Gastrocnemius medialis (tissue), 4 donors: ENCODE data around the gene TMEM31. TPM values are rescaled to one million over a fixed set of nuclear protein-coding genes. Genes with fewer than 3 reads are reported as not detected.
"Not testable (repeated sequence)": the region's sequence is repeated elsewhere in the genome, so short reads cannot be mapped to it uniquely, and the experiment has no call there.

ENCODE experiments used
- ATAC-seq, 2 donors: fragments of 150-250 bp; one replicate each; pipeline ENCODE4 v1.9.1; 2016
- DNase-seq, 2 donors: peaks; one replicate each; pipeline ENCODE4 v3.0.0-alpha.2; 2019
- H3K27ac ChIP-seq, 4 donors: fragments of 200-600 bp; sonication (generic); 1 replicate in 1 of 4; 2 replicates in 3 of 4; pipeline ENCODE4 v1.5.1; 2016 to 2018; ENCODE audit warnings: mild to moderate bottlenecking in 2 of 4, moderate library complexity in 1 of 4
- H3K27me3 ChIP-seq, 3 donors: fragments of 200-600 bp; sonication (generic) in 2 of 3; 1 replicate in 1 of 3; 2 replicates in 2 of 3; pipeline versions ENCODE4 v1.5.1 to v1.6.0; 2016 to 2019; ENCODE audit warnings: mild to moderate bottlenecking in 1 of 3, moderate library complexity in 1 of 3
- H3K36me3 ChIP-seq, 2 donors: fragments of 200-600 bp; sonication (generic) in 1 of 2; one replicate each; pipeline ENCODE4 v1.5.1; 2017 to 2018
- H3K4me1 ChIP-seq, 2 donors: fragments of 200-600 bp; sonication (generic) in 1 of 2; one replicate each; pipeline ENCODE4 v1.5.1; 2016 to 2017; ENCODE audit warnings: mild to moderate bottlenecking in 2 of 2
- H3K4me3 ChIP-seq, 4 donors: fragments of 200-600 bp; sonication (generic) in 3 of 4; 1 replicate in 1 of 4; 2 replicates in 3 of 4; pipeline ENCODE4 v1.5.1; 2016 to 2019; ENCODE audit warnings: mild to moderate bottlenecking in 2 of 4
- H3K9me3 ChIP-seq, 3 donors: fragments of 200-600 bp; sonication (generic) in 2 of 3; 1 replicate in 1 of 3; 2 replicates in 2 of 3; pipeline ENCODE4 v1.5.1; 2016 to 2019
- POLR2A ChIP-seq, 2 donors: fragments of 450-650 bp; IDR thresholded peaks; one replicate each; pipeline ENCODE4 v1.6.1; 2017; ENCODE audit warnings: antibody characterized with exemption in 2 of 2, mild to moderate bottlenecking in 2 of 2, moderate library complexity in 2 of 2
- in situ Hi-C, 4 donors: fragments of 200-750 bp; cut with MboI; loops; one replicate each; pipeline versions ENCODE4 v1.15.0 to v1.8.0; 2017; ENCODE audit warnings: low sequenced_read_pairs in 4 of 4
- intact Hi-C: fragments of 100-400 bp; cut with DNase I; formaldehyde crosslinking; loops from one replicate; pipeline ENCODE4 v1.15.1; 2023; ENCODE audit warnings: low total_unique reads
- total RNA-seq, 4 donors: library from RNA; depleted of rRNA; stranded (reverse); fragments of >200 nt; gene quantifications; one replicate each; pipeline versions ENCODE4 v1.1.0 to v1.2.3, GENCODE V29; 2016
- TF ChIP-seq, protein P1 (sequence below), 5 experiments: fragments of 450-650 bp in 3 of 5; fragments of 200-600 bp in 2 of 5; sonication (generic) in 2 of 5; IDR thresholded peaks in 4 of 5; conservative IDR thresholded peaks in 1 of 5; 1 replicate in 4 of 5; 2 replicates in 1 of 5; pipeline ENCODE4 v1.5.1; 2016 to 2019; ENCODE audit warnings: antibody characterized with exemption in 5 of 5, mild to moderate bottlenecking in 3 of 5, moderate library complexity in 3 of 5

TMEM31 gene
- total RNA-seq, 4 donors from 2014 or later, result not detected

- no peaks in the 10 kb centered on the region for H3K9me3 ChIP-seq
- TF ChIP-seq POLR2A (IDR thresholded peaks at IDR 0.05), result no peak
- TF ChIP-seq, protein P1, sequence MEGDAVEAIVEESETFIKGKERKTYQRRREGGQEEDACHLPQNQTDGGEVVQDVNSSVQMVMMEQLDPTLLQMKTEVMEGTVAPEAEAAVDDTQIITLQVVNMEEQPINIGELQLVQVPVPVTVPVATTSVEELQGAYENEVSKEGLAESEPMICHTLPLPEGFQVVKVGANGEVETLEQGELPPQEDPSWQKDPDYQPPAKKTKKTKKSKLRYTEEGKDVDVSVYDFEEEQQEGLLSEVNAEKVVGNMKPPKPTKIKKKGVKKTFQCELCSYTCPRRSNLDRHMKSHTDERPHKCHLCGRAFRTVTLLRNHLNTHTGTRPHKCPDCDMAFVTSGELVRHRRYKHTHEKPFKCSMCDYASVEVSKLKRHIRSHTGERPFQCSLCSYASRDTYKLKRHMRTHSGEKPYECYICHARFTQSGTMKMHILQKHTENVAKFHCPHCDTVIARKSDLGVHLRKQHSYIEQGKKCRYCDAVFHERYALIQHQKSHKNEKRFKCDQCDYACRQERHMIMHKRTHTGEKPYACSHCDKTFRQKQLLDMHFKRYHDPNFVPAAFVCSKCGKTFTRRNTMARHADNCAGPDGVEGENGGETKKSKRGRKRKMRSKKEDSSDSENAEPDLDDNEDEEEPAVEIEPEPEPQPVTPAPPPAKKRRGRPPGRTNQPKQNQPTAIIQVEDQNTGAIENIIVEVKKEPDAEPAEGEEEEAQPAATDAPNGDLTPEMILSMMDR (IDR thresholded peaks at IDR 0.05 in 4 of 5, conservative IDR thresholded peaks at IDR 0.05 in 1 of 5), result no peak
- H3K27ac ChIP-seq, result no peak overlapping the region
- no peaks in the 10 kb centered on the region for H3K4me1 ChIP-seq
- H3K4me3 ChIP-seq, result no peak overlapping the region
- DNase-seq (no peak), ATAC-seq (no peak)
- H3K27me3 ChIP-seq, result peaks cover 0 to 4% (median 0%) of the 10 kb centered on the region in 3 donors
- no peaks in the 10 kb centered on the region for H3K36me3 ChIP-seq
- in situ Hi-C loops (no loop called here), intact Hi-C loops (no loop called here)
Measured at GRCh38 chrX:103747163-103747562, 36.5 kb downstream of the TMEM31 start.

DNA sequence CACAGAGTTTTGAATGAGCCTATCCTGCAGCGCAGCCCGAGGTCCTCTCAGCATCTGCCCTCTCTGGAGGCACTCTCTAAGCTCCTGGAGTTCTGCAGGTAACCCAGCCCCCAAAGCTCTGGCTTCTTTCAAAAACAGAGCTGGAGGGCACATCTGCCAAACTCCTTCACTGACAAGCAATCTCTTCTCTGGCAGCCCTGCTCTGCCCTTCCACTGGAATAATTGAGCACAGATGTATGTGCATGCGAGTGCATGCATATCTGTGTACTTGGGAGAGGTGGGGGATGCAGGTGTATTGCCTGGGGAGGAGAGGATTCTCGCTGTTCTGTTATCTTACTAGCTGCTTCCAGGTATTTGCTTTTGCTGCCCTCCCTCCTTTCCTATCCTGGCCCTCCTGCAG, 43.7 kb downstream of the TMEM31 start:
- H3K4me3 ChIP-seq, result no peak overlapping the region
- ATAC-seq (no peak), DNase-seq (no peak)
- TF ChIP-seq, protein P1 (IDR thresholded peaks at IDR 0.05 in 4 of 5, conservative IDR thresholded peaks at IDR 0.05 in 1 of 5), result no peak
- TF ChIP-seq POLR2A (IDR thresholded peaks at IDR 0.05), result no peak
- no peaks in the 10 kb centered on the region for H3K9me3 ChIP-seq
- H3K27ac ChIP-seq, result no peak overlapping the region
- intact Hi-C loops, result no loop called here
- H3K27me3 ChIP-seq, result no peaks in the 10 kb centered on the region
- H3K4me1 ChIP-seq, result no peaks in the 10 kb centered on the region
- H3K36me3 ChIP-seq, result no peaks in the 10 kb centered on the region
- in situ Hi-C loops, result no loop called here

- no peak for ATAC-seq
Measured at GRCh38 chrX:103756736-103757135, 46.0 kb downstream of the TMEM31 start.

GRCh38 chrX:103758555-103758954, 47.8 kb downstream of the TMEM31 start:
- no peak for ATAC-seq
- Histone ChIP-seq H3K27ac (no peak overlapping the region), H3K27me3 (no peaks in the 10 kb centered on the region), H3K4me3 (no peak overlapping the region), H3K9me3 (no peaks in the 10 kb centered on the region), H3K36me3 (no peaks in the 10 kb centered on the region), H3K4me1 (no peaks in the 10 kb centered on the region)
- DNase-seq, result no peak
- no peak for TF ChIP-seq POLR2A (IDR thresholded peaks at IDR 0.05)
- TF ChIP-seq, protein P1 (IDR thresholded peaks at IDR 0.05 in 4 of 5, conservative IDR thresholded peaks at IDR 0.05 in 1 of 5), result no peak
- in situ Hi-C loops, result no loop called here
- intact Hi-C loops, result no loop called here

More at GRCh38 chrX:103756736-103757135, 46.0 kb downstream of the TMEM31 start:
- Histone ChIP-seq H3K36me3 (no peaks in the 10 kb centered on the region), H3K9me3 (no peaks in the 10 kb centered on the region), H3K27me3 (no peaks in the 10 kb centered on the region), H3K4me3 (no peak overlapping the region), H3K27ac (no peak overlapping the region), H3K4me1 (no peaks in the 10 kb centered on the region)
- in situ Hi-C loops, result no loop called here
- TF ChIP-seq, protein P1 (IDR thresholded peaks at IDR 0.05 in 4 of 5, conservative IDR thresholded peaks at IDR 0.05 in 1 of 5), result no peak
- TF ChIP-seq POLR2A (IDR thresholded peaks at IDR 0.05), result no peak
- intact Hi-C loops, result no loop called here
- no peak for DNase-seq

DNA sequence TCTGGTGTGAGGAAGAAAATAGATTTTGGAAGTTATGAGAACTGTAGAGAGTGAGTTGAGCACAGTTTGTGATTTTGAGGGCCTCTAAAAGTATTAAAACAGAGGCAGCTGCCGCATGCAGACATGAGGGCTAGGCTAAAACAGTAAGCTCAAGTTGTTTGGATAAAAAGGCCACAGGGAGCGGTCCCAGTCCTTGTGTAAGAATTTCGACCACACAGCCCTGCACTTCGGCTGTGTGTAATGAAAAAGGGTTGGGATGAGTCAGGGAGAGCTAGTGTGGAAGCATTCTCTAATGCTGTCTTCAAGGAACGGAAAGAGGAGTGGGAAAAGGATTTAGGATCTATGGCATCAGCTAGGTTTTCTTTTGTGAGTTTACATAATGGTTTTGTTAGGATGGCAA, 52.8 kb downstream of the TMEM31 start:
- H3K27me3 ChIP-seq, in situ Hi-C loops, DNase-seq, H3K4me3 ChIP-seq, H3K4me1 ChIP-seq, H3K9me3 ChIP-seq, H3K27ac ChIP-seq, ATAC-seq, intact Hi-C loops, H3K36me3 ChIP-seq: not testable (repeated sequence)

Other genes starting within 250 kb of the TMEM31 start
- not detected for gene RAB40A, start 191.4 kb upstream of the TMEM31 start, total RNA-seq
- 10 to 100 TPM; 21.1 to 30.5 (median 28.2) TPM for gene TCEAL4, start 125.4 kb upstream of the TMEM31 start, total RNA-seq
- gene TCEAL3, start 102.9 kb upstream of the TMEM31 start, total RNA-seq, result 1 to 10 TPM; 5.0 to 9.2 (median 7.1) TPM
- 10 to 100 TPM; 35.7 to 54.6 (median 46.5) TPM for gene TCEAL1, start 81.9 kb upstream of the TMEM31 start, total RNA-seq
- gene MORF4L2, start 24.2 kb upstream of the TMEM31 start, total RNA-seq, result 100 to 1,000 TPM; 190 to 317 (median 213) TPM
- 1 to 10 TPM in 2 of 4 donors, not detected in 2; 1.2 to 2.2 TPM for gene PLP1, start 65.9 kb downstream of the TMEM31 start, total RNA-seq
- gene RAB9B, start 121.3 kb downstream of the TMEM31 start, total RNA-seq, result 1 to 10 TPM; 1.8 to 5.7 (median 4.7) TPM